GM19099 (cell line): ENCODE results near the gene TOX2.

Experiments
- POLR2A ChIP-seq: IDR thresholded peaks from 3 replicates; pipeline ENCODE4 v1.6.1; 2011; ENCODE audit warnings: low read depth; ENCODE audit not compliant: insufficient read length; ENCODE audit errors: extremely low read depth

TOX2 gene

DNA sequence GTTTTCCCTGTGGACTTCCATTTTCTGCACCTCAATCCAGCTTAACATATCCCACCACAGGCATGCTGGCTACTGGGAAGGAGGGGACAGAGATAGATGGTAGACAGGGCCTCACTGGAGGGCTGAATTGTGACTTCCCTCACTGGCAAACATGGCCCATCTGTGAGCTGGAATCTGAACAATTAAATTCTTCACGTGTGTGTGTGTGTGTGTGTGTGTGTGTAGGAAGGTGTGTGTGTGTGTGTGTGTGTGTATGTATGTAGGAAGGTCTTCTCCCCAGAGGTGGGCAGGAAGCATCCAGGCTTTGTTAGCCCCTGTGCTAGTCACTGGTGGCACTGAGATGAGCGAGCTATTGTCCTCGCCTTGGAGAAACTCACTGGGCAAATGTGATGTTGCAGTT is 5.4 kb upstream of the TOX2 start:
- no peak for TF ChIP-seq POLR2A

DNA sequence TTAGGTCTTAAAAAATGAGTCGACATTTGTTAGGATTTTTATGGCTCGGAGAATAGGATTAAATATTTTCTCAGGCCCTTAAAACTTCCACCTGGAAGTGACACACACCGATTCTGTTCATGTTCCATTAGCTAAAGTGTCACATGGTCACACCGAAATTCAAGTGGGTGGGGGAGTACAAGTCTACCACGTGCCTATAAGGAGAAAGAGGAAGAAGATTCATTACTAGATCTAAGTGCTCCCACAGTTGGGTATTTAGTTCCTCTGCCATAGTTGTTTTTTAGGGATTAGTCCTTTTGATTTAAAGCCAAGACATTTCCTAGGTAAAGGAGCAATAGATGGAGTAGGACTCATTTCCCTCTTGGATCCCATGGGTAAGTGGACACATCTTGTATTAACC is 4.9 kb upstream of the TOX2 start:
- TF ChIP-seq POLR2A = no peak

DNA sequence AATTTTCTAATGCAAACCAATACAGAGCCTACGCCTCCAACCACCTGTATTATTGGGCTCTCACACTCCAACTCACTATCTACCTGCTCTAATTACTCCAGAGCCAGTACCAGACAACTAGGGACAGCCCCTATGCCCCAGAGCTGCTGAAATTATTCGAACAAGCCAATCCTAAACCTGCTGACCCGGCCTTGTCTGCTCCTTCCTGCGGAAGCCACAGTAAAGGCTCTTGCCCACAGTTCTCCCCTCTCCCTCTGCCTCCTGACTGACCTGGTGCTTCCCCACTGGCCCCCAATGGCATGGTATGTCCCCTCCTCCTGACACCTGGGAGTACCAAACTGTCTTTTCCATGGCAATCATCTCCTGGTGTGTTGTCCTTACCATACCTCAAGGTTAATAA is 4.1 kb upstream of the TOX2 start:
- no peak for TF ChIP-seq POLR2A

GRCh38 chr20:43911066-43911465 is 3.6 kb upstream of the TOX2 start:
- no peak for TF ChIP-seq POLR2A

GRCh38 chr20:43913291-43914025 is 1.2 kb upstream of the TOX2 start:
- TF ChIP-seq POLR2A = no peak

- TF ChIP-seq POLR2A = no peak
Measured at GRCh38 chr20:43915211-43916072, 790 bp downstream of the TOX2 start.

DNA sequence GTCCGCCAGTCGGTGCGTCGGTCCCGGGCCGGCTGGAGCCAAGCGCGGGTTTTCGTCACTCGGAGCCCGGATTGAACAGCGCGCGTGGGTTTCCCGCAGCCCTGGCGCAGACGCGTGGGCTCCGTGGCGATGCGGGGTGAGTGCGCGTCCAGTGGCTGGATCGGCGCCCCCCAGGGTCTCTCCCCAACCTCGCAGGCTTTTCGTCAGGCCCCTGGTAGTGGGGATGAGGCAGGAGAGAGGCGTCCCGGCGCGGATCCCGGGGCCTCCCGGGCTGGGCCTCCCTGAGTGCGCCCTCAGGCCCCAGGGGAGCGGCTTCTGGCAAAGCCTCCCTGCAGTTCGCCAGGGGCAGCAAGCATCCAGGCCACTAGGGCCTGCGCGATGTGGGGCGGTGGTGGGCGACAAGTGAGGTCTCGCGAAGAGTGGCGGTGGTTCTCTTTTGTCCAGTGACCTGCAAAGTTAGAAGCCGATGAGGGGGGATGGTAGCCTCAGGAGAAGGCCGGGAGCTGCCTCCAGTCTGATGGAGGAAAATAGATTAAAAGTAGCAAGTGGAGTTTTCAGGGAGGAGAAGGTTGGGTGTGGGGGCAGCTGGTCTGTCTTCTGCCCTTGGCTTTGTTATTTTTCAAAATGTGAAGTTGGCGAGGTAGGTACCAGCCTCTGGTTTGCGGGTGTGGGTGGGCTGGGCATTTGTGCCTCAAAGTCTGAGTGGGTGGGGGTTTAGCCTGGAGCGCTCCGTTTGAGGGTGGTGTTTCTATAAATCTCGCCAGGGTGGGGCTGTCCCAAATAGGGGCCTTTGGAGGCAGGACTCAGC is 1.6 kb downstream of the TOX2 start:
- no peak for TF ChIP-seq POLR2A

DNA sequence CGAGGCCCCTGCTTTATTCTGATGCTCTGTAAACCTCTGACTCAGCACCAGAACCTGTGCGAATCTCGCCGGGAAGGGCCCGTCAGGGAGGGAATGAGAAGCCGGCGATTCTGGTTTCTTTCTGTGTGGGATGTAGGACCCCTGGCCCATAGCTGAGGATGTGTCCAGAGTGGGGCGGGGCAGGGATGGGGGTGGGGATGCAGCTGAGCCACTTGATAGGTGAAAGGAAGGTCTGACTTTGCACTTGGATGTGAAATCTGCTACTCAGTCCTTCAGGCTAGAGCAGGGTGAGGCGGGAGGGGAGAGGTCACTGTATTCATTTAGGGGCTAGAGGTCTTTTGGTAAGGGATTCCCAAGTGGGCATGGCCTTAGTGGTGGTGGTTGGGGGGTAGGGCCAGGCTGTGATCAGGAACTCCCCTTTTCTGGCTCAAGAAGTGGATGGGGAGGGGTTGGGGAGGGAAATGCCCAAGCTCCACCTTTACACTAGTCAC is 2.3 kb downstream of the TOX2 start:
- TF ChIP-seq POLR2A = no peak

DNA sequence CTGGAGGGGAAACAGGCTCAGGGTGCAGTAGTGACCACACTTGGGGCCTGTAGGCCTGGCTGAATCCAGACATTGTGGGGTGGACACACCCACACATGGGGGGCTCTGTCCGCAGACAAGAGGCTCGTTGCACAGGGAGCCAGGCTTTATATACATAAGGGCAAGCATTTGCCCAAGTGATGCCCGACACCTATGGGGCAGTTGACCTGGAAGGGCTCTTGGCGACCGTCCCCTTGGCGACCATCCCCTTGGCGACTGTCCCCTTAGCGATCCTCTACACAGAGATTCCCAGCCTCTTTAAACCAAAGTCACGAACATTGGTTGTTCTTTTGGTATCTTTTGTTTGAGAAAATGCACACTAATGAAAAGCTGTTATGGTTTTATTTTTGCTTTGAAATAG is 2.7 kb downstream of the TOX2 start:
- no peak for TF ChIP-seq POLR2A

DNA sequence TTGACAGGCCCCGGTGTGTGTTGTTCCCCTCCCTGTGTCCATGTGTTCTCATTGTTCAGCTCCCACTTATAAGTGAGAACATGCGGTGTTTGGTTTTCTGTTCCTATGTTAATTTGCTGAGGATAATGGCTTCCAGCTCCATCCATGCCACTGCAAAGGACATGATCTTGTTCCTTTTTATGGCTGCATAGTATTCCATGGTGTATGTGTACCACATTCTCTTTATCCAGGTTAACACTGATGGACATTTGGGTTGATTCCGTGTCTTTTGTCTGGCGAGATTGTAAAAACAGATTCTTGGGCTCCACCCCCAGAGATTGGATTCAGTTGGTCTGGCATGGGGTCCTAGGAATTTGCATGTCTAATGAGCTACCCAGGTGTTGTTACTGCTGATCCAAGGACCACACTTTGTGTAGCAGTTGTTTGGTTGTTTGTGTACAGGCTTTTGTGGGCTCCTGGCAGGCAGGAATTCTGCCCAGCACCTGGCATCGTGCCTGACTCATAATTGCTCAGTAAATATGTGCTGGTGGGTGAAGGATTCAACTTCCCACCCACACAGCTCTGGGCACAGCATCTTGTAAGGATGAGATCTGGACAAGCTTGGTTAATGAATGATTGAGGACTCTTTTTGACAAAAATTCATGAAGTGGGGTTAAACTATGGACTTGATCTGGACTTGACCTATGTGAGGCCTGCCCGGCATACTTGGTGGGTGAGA is 5.2 kb downstream of the TOX2 start:
- no peak for TF ChIP-seq POLR2A

GRCh38 chr20:43920797-43921196 is 6.1 kb downstream of the TOX2 start:
- TF ChIP-seq POLR2A = no peak

- no peak for TF ChIP-seq POLR2A
Measured at GRCh38 chr20:43921227-43921780, 6.7 kb downstream of the TOX2 start.

GRCh38 chr20:43922614-43923013 is 8.0 kb downstream of the TOX2 start:
- TF ChIP-seq POLR2A = no peak

- no peak for TF ChIP-seq POLR2A
Measured at GRCh38 chr20:43923322-43923721, 8.7 kb downstream of the TOX2 start.
